UCSD-AML1 (cell line): ENCODE measurements around the gene MIEF2.
"Not testable (repeated sequence)": the region's sequence is repeated elsewhere in the genome, so short reads cannot be mapped to it uniquely, and the experiment has no call there.

Experiments
- DNase-seq: peaks from one replicate; lab custom pipeline; 2025; ENCODE audit not compliant: unreplicated experiment; lab: John Stamatoyannopoulos, UW

MIEF2 gene

GRCh38 chr17:18285296-18285695 is 24.8 kb downstream of the MIEF2 start:
- DNase-seq: no peak

GRCh38 chr17:18291718-18292540 is 31.5 kb downstream of the MIEF2 start:
- DNase-seq: no peak

GRCh38 chr17:18298061-18298460 is 37.6 kb downstream of the MIEF2 start:
- not testable (repeated sequence) for DNase-seq

- no peak for DNase-seq
Measured at GRCh38 chr17:18300725-18301480, 40.4 kb downstream of the MIEF2 start.

GRCh38 chr17:18303206-18303605 is 42.7 kb downstream of the MIEF2 start:
- DNase-seq: not testable (repeated sequence)

GRCh38 chr17:18309202-18309601 is 48.7 kb downstream of the MIEF2 start:
- DNase-seq: no peak

- no peak for DNase-seq
Measured at GRCh38 chr17:18314059-18314730, 53.7 kb downstream of the MIEF2 start.

GRCh38 chr17:18314731-18315561 is 54.5 kb downstream of the MIEF2 start, which contains the start of the genes SMCR8 and TOP3A:
TSS of gene SMCR8 (plus strand) at chr17:18315293. CDS start at chr17:18315790, 497 bp downstream.
TSS of gene TOP3A (minus strand) at chr17:18314994. CDS start at chr17:18314778, 216 bp downstream.
- peak; percentile 97 for DNase-seq

- no peak for DNase-seq
Measured at GRCh38 chr17:18315562-18315922, 55.1 kb downstream of the MIEF2 start.

GRCh38 chr17:18315961-18316360 is 55.5 kb downstream of the MIEF2 start:
- no peak for DNase-seq
